B cell (primary cell): ENCODE data around the gene FAF1. TPM values are rescaled to one million over a fixed set of nuclear protein-coding genes. Genes with fewer than 3 reads are reported as not detected.

ENCODE experiments used
- ATAC-seq: fragments of 200-7000 bp; cut with Tn5 transposase; one replicate; pipeline ENCODE4 v1.10.0; 2021; ENCODE audit warnings: low read depth, mild to moderate bottlenecking, moderate number of reproducible peaks, moderate library complexity
- CTCF ChIA-PET: fragments of 350-600 bp; sonication (Branson Sonifier 250); formaldehyde crosslinking; loops from one replicate; lab custom pipeline; 2021; ENCODE audit warnings: antibody characterized with exemption, inconsistent platforms; lab: Charles Lee
- POLR2A ChIA-PET: fragments of 350-600 bp; sonication (Branson Sonifier 250); formaldehyde crosslinking; loops from one replicate; lab custom pipeline; 2021; ENCODE audit warnings: antibody characterized with exemption; lab: Charles Lee
- DNase-seq: peaks from one replicate; pipeline ENCODE4 v3.0.0; 2013
- H2AFZ ChIP-seq: 2 replicates; pipeline ENCODE4 v1.6.1; 2012; ENCODE audit warnings: mild to moderate bottlenecking, low read depth, low read length; ENCODE audit not compliant: insufficient read depth, poor library complexity, severe bottlenecking
- H3K27ac ChIP-seq, 2 donors: 1 replicate in 1 of 2; 2 replicates in 1 of 2; pipeline ENCODE4 v1.5.1; 2012 to 2013; ENCODE audit warnings: low read length in 2 of 2, mild to moderate bottlenecking in 2 of 2, moderate library complexity in 1 of 2
- H3K27me3 ChIP-seq, 4 experiments: fragments of 200-600 bp in 1 of 4; sonication (generic) in 1 of 4; replicated peaks in 1 of 4; 1 replicate in 2 of 4; 2 replicates in 2 of 4; pipeline versions ENCODE4 v1.6.1 to v1.7.0; 2013 to 2016; ENCODE audit warnings: low read length in 3 of 4, mild to moderate bottlenecking in 2 of 4, mixed read lengths in 1 of 4, moderate library complexity in 1 of 4; ENCODE audit not compliant: insufficient read depth in 4 of 4, control insufficient read depth in 3 of 4; ENCODE audit errors: control extremely low read depth in 1 of 4
- H3K36me3 ChIP-seq, 2 experiments: replicated peaks in 1 of 2; 1 replicate in 1 of 2; 2 replicates in 1 of 2; pipeline versions ENCODE4 v1.6.1 to v1.7.1; 2013; ENCODE audit warnings: low read length in 1 of 2; ENCODE audit not compliant: insufficient read depth in 2 of 2, control insufficient read depth in 1 of 2; ENCODE audit errors: control extremely low read depth in 1 of 2, extremely low read depth in 1 of 2
- H3K4me1 ChIP-seq, 2 donors: fragments of 200-600 bp in 1 of 2; sonication (generic) in 1 of 2; 1 replicate in 1 of 2; 2 replicates in 1 of 2; pipeline versions ENCODE4 v1.5.1 to v1.6.1; 2013 to 2017; ENCODE audit warnings: low read length in 2 of 2; ENCODE audit not compliant: control insufficient read depth in 2 of 2, insufficient read depth in 2 of 2
- H3K4me2 ChIP-seq: replicated peaks from 2 replicates; pipeline ENCODE3; 2012; ENCODE audit warnings: mild to moderate bottlenecking, low read depth, low read length; ENCODE audit not compliant: poor library complexity, severe bottlenecking
- H3K4me3 ChIP-seq, 5 experiments: fragments of 200-600 bp in 1 of 5; sonication (generic) in 1 of 5; 1 replicate in 3 of 5; 2 replicates in 2 of 5; pipeline versions ENCODE4 v1.5.1 to v1.7.0; 2011 to 2016; ENCODE audit warnings: low read length in 4 of 5, mild to moderate bottlenecking in 4 of 5, low read depth in 2 of 5, control low read depth in 1 of 5, moderate library complexity in 1 of 5; ENCODE audit not compliant: insufficient read depth in 1 of 5; ENCODE audit errors: control extremely low read depth in 1 of 5, extremely low read depth in 1 of 5
- H3K79me2 ChIP-seq: fragments of 200-600 bp; sonication (generic); one replicate; pipeline ENCODE4 v1.6.0; 2016; ENCODE audit warnings: low read length; ENCODE audit not compliant: control insufficient read depth, insufficient read depth
- H3K9ac ChIP-seq: fragments of 200-600 bp; sonication (generic); 2 replicates; pipeline ENCODE4 v1.6.1; 2017; ENCODE audit warnings: mild to moderate bottlenecking, low read length, moderate library complexity
- H3K9me3 ChIP-seq, 3 donors: one replicate each; pipeline versions ENCODE4 v1.6.1 to v1.7.1; 2013; ENCODE audit warnings: low read length in 2 of 3; ENCODE audit not compliant: control insufficient read depth in 2 of 3, insufficient read depth in 1 of 3; ENCODE audit errors: control extremely low read depth in 1 of 3
- H4K20me1 ChIP-seq: 2 replicates; pipeline ENCODE4 v1.6.0; 2012; ENCODE audit warnings: mild to moderate bottlenecking, low read length; ENCODE audit not compliant: insufficient read depth, control insufficient read depth, poor library complexity, severe bottlenecking
- H3K27ac Mint-ChIP-seq: one replicate; pipeline ENCODE4 v1.8.0; 2021; ENCODE audit warnings: mixed read lengths
- H3K27me3 Mint-ChIP-seq: one replicate; pipeline ENCODE4 v1.8.0; 2021; ENCODE audit warnings: mixed read lengths
- H3K4me1 Mint-ChIP-seq: one replicate; pipeline ENCODE4 v1.8.0; 2021; ENCODE audit warnings: mixed read lengths
- H3K4me3 Mint-ChIP-seq: one replicate; pipeline ENCODE4 v1.8.0; 2021; ENCODE audit warnings: mixed read lengths
- H3K9me3 Mint-ChIP-seq: one replicate; pipeline ENCODE4 v1.8.0; 2022; ENCODE audit warnings: mixed read lengths; ENCODE audit not compliant: insufficient read depth
- CTCF ChIP-seq: fragments of 200-600 bp; IDR thresholded peaks from one replicate; pipeline ENCODE4 v1.8.0; 2022; ENCODE audit warnings: antibody characterized with exemption, mild to moderate bottlenecking
- EZH2 ChIP-seq: IDR thresholded peaks from 2 replicates; pipeline ENCODE4 v1.6.1; 2012; ENCODE audit warnings: borderline replicate concordance, low read depth, mild to moderate bottlenecking, moderate library complexity, low read length; ENCODE audit not compliant: insufficient read depth, poor library complexity, severe bottlenecking
- WGBS: methylation state at CpG from one replicate; pipeline ENCODE4 v1.1.5; 2013; ENCODE audit warnings: missing lambda C conversion rate; ENCODE audit not compliant: insufficient coverage; 5-methylcytosine and 5-hydroxymethylcytosine counted together
- intact Hi-C: fragments of 100-400 bp; cut with micrococcal nuclease; formaldehyde crosslinking; loops from one replicate; pipeline ENCODE4 v1.10.0; 2022
- polyA plus RNA-seq: library from polyadenylated mRNA; depleted of rRNA; stranded (reverse); fragments of >200 nt; gene quantifications from 2 replicates; pipeline ENCODE4 v1.2.3, GENCODE V29; 2012
- total RNA-seq, 2 donors: library from RNA; stranded (reverse); fragments of 120-200 nt in 1 of 2; gene quantifications; 1 replicate in 1 of 2; 2 replicates in 1 of 2; pipeline versions ENCODE4 v1.2.3 to v1.2.4, GENCODE V29; 2013 to 2022

Gene FAF1
- total and polyA plus RNA-seq, 2 donors (not counting 1 experiment from before 2014, with no cell fraction given) = 10.1 to 58.4 TPM

GRCh38 chr1:50917138-50918137 is 42.6 kb downstream of the FAF1 start:
- Histone ChIP-seq H2AFZ (no peak overlapping the region), H3K79me2 (peaks cover 74% of the 10 kb centered on the region), H3K4me2 (peak overlapping the region; percentile 47), H3K27ac (peak overlapping the region; percentile 45 to 78), H3K9me3 (peaks cover 0 to 10% (median 1%) of the 10 kb centered on the region in 3 donors), H3K9ac (peak overlapping the region; percentile 34), H3K4me3 (peak overlapping the region in 1 of 5 experiments; percentile 31), H3K27me3 (no peaks in the 10 kb centered on the region), H3K4me1 (peaks cover 18 to 20% of the 10 kb centered on the region in 2 donors), H3K36me3 (no peaks in the 10 kb centered on the region), H4K20me1 (peaks cover 5% of the 10 kb centered on the region)
- intact Hi-C loops = no loop called here
- H3K4me3 Mint-ChIP-seq = peak overlapping the region; percentile 74
- peaks cover 26% of the 10 kb centered on the region for H3K4me1 Mint-ChIP-seq
- WGBS = 28% methylated on average over 2 of the region's 4 CpGs
- peak overlapping the region; percentile 92 for H3K27ac Mint-ChIP-seq
- no peaks in the 10 kb centered on the region for H3K9me3 Mint-ChIP-seq
- TF ChIP-seq EZH2 = no peak
- no peak for TF ChIP-seq CTCF
- DNase-seq (peak; percentile 56), ATAC-seq (peak; percentile 64)
- no peaks in the 10 kb centered on the region for H3K27me3 Mint-ChIP-seq
- ChIA-PET POLR2A (interaction anchor here (0.6 to 0.7 kb wide), 2 partner anchors 1636 to 1719 kb away, joined by 4 to 10 read pairs; partner anchors contain the start of gene TUT4), CTCF (interaction anchor here (0.7 to 1.6 kb wide), 7 partner anchors 12 to 279 kb away, joined by 3 to 18 read pairs (median 3); no protein-coding TSS in a partner anchor)
